ENCODE data around the gene CCHCR1.

DNA sequence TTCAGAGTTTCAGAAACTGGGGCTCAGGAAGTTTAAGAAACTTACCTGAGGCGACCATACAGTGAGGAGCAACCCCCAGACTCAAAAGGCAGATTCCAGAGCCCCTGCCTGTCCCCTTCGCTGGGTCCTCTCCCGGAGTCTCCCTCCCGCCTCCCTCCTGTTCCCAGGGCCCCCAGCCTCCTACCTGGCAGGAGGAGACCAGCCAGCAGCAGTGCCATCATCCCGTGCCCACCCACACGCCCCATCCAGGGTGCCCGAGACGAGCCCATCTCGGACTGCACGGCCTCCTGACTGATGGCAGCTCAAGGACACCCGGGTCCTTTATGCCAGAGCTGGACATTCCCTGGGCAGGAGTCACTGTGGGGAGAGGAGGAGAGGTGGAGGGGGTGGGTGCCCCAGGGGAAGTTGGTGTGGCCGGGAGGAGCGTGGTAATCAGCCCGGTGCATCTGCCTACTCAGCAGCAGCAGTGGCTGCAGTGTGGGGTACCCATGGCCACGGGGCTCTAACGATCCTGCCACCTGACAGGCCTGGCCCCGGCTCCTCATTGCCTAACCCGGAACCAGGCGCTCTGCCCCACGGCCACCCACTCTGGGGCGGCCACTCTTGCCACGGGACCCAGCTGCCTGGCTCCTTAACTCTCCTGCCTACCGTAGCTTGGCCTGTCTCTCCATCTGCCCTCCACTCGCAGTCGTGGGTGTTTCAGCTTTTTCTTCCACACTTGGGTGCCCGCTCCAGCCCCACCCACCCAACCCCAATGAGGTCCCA, 37.3 kb downstream of the CCHCR1 start, which contains the start of gene CDSN:
- TF ChIP-seq, protein P1, sequence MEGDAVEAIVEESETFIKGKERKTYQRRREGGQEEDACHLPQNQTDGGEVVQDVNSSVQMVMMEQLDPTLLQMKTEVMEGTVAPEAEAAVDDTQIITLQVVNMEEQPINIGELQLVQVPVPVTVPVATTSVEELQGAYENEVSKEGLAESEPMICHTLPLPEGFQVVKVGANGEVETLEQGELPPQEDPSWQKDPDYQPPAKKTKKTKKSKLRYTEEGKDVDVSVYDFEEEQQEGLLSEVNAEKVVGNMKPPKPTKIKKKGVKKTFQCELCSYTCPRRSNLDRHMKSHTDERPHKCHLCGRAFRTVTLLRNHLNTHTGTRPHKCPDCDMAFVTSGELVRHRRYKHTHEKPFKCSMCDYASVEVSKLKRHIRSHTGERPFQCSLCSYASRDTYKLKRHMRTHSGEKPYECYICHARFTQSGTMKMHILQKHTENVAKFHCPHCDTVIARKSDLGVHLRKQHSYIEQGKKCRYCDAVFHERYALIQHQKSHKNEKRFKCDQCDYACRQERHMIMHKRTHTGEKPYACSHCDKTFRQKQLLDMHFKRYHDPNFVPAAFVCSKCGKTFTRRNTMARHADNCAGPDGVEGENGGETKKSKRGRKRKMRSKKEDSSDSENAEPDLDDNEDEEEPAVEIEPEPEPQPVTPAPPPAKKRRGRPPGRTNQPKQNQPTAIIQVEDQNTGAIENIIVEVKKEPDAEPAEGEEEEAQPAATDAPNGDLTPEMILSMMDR (IDR thresholded peaks at IDR 0.05; ENCODE audit: poor library complexity): no peak
- TF ChIP-seq EZH2phosphoT487 (IDR thresholded peaks at IDR 0.05; ENCODE audit: low read depth, severe bottlenecking, unreplicated experiment) (no peak), EZH2 (IDR thresholded peaks at IDR 0.05; ENCODE audit: borderline replicate concordance) (no peak)

Measured in hepatocyte (in vitro differentiated cells).